LNCAP (cell line): ENCODE data around the gene CCDC197.
A peak's percentile ranks its signal among the peaks of the same experiment; 100 is the strongest.

Source experiments
- TF ChIP-seq, protein P1 (sequence below): fragments of 450-650 bp; IDR thresholded peaks from 2 replicates; pipeline ENCODE4 v1.5.1; 2017; ENCODE audit warnings: mild to moderate bottlenecking

The CCDC197 gene

DNA sequence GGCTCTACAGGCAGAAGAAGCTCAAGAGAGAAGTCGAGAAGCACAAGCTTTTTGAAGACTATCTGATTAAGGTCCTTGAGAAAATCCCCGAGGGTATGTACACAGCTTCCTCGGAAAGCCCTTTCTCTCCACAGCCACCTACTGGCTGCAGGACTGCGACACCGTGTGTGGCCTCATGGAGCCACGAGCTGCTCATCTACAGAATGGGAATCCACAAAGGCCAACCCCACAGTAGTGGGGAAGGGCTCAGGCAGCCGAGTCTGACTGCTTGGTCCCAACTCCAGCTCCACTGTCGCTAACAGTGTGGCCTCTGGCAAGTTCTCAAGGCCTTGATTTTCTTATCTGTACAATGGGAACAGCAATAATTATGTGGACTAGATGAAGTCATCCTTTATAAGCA, 2.5 kb downstream of the CCDC197 start:
- TF ChIP-seq, protein P1, sequence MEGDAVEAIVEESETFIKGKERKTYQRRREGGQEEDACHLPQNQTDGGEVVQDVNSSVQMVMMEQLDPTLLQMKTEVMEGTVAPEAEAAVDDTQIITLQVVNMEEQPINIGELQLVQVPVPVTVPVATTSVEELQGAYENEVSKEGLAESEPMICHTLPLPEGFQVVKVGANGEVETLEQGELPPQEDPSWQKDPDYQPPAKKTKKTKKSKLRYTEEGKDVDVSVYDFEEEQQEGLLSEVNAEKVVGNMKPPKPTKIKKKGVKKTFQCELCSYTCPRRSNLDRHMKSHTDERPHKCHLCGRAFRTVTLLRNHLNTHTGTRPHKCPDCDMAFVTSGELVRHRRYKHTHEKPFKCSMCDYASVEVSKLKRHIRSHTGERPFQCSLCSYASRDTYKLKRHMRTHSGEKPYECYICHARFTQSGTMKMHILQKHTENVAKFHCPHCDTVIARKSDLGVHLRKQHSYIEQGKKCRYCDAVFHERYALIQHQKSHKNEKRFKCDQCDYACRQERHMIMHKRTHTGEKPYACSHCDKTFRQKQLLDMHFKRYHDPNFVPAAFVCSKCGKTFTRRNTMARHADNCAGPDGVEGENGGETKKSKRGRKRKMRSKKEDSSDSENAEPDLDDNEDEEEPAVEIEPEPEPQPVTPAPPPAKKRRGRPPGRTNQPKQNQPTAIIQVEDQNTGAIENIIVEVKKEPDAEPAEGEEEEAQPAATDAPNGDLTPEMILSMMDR, result no peak

DNA sequence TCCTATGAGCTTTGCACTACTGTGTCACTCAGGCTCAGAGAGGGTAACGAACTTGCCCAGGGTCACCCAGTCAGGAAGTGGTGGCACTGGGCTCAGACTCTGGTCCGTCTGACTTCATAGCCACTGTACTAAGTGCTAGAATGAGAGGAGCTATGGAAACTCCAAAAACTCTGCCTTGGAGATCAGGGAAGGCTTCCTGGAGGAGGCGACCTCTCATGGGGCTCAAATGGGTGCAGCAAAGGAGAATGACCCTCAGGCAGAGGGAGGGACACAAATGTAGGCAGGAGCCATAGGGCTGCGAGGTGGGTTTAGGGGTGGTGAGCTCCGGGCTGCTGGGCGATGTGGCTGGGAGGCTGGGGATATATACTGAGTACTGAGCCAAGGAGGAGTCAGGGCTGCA, 3.2 kb downstream of the CCDC197 start:
- TF ChIP-seq, protein P1, result no peak

DNA sequence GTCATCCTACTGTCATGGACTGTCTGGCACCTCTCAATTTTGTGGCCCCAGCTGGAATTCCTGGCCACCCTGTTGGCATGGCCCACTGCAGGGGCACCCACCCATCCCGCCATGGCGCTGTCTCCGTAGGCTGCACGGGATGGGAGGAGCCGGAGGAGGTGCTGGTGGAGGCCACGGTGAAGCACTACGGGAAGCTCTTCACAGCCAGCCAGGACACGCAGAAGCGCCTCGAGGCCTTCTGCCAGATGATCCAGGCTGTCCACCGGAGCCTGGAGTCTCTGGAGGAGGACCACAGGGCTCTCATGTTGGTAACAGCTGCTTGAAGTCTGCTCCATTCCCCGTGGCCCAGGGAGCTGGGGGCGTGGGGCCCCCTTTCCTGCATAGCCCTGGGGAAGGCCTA, 3.9 kb downstream of the CCDC197 start:
- TF ChIP-seq, protein P1, result no peak

DNA sequence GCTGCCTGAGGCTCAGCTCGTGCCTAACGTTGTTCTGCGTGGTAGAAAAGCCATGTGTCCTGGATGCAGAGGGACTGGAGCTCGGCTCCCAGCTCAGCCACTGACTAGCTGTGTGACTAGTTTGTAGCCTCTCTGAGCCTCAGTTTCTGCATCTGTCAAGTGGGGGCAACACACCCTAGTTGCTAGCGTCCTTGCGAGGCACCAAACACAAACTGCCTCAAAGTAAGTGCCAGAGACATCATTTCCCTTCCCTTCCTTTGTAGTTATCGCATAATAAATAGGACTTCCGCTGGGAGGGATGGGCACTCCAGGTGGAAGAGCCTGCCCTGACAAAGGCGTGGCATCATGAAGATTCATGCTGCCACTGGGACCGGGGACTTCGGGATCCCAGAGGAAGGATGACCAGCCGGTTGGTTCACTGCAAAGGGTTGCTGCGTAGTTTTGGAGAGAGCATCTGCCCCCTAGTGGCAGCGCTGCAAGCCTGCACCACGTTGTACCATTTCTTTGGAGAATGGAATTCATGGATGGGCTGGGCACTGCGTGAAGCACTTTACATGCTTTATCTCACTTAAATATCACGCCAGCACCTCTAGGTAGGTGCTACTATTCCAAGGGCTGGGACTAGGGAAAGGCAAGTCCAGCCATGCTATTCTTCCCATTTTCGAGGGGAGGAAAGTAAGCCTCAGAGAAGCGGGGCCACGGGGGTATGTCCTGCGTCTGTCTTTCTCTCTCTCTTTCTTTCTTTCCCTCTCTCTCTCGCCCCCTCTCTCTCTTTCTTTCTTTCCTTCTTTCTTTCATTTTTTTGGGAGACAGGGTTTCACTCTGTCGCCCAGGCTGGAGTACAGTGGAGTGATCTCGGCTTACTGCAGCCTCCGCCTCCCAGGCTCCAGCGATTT, 4.6 kb downstream of the CCDC197 start:
- TF ChIP-seq, protein P1, result peak; percentile 98

DNA sequence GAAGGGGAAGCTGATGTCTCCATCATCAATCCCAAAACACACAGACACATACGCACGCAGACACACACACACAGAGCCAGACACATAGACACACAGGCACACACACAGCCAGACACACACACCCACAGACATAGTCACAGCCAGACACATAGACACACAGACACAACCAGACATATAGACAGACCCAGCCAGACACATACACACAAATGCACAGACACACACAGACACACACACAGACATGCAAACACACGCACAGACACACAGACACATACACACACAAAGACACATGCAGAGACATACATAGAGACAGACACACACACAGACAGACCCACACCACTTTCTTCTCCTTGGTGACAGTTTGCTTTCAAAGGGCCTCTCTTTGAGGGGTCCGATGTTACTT, 6.3 kb downstream of the CCDC197 start:
- TF ChIP-seq, protein P1, result no peak

DNA sequence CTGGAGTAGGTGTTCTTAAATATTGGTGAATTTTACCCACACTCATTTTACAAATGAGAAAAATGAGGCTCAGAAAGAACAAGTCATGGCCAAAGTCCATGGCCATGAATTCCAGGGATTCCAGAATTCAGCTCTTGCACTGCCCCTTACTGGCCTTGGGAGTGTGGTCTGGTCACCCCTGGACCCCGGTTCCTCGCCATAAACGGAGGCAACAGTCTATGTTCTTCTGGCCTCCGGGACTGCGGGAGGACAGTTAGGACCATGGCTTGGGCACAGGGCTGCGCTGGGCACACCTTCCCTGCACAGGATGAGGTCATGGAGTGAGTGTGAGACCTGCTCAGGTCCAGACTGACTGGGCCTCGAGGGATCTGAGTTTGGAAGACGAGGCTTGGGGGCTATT, 6.9 kb downstream of the CCDC197 start:
- TF ChIP-seq, protein P1, result no peak

DNA sequence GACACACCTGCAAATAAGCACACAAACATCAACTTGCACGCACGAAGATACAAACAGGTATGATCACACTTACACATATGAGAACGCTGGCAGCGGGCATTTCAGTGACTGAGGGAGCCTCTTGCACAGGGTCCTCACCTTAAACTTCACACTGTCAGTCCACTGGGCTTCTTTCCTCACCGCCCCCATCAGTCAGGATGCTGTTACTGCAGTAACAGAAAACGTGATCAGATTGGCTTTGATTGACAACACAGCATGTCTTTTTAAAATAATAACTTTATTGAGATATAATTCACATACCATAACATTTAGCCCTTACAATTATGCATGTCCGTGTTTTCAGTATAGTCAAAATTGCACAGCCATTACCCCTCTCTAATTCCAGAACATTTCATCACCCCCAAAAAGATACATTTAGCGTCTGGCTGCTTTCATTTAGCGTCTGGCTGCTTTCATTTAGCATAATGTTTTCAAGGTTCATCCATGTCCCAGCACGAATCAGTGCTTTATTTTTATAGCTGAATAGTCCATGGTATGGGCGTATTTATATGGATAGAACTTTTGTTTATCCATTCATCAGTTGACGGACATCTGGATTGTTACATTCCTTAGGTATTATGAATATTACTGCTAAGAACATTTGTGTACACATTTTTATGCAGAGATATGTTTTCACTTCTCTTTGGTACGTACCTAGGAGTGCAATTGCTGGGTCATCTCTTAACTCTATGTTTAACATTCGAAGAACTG, 8.4 kb downstream of the CCDC197 start:
- TF ChIP-seq, protein P1, result peak; percentile 45
